Caco-2 (cell line): ENCODE results near the gene CATSPER1. TPM values are rescaled to one million over a fixed set of nuclear protein-coding genes. Genes with fewer than 3 reads are reported as not detected.

Experiments used
- BruUV-seq: library from RNA; stranded (reverse); fragments of 400-500 nt; replicated peaks from 2 replicates; lab custom pipeline; 2021; lab: Mats Ljungman, UMichigan
- CTCF ChIA-PET: fragments of 300-600 bp; sonication (Branson Sonifier 250); formaldehyde crosslinking; loops from one replicate; lab custom pipeline; 2022; ENCODE audit warnings: antibody characterized with exemption; lab: Charles Lee
- POLR2A ChIA-PET: fragments of 300-600 bp; sonication (Branson Sonifier 250); formaldehyde crosslinking; loops from one replicate; lab custom pipeline; 2022; ENCODE audit warnings: antibody characterized with exemption; lab: Charles Lee
- DNase-seq, 2 experiments: peaks; one replicate each; pipeline versions ENCODE4 v3.0.0 to v3.0.0-alpha.2; 2020 to 2022
- H3K27me3 ChIP-seq: replicated peaks from 2 replicates; pipeline ENCODE4 v1.6.0; 2011; ENCODE audit warnings: low read length; ENCODE audit not compliant: control insufficient read depth, insufficient read depth
- H3K36me3 ChIP-seq: 2 replicates; pipeline ENCODE4 v1.5.1; 2011; ENCODE audit warnings: low read length; ENCODE audit not compliant: control insufficient read depth, insufficient read depth
- H3K4me1 ChIP-seq: fragments of 250-450 bp; sonication (Bioruptor Pico); 2 replicates; pipeline ENCODE4 v1.5.1; 2020; ENCODE audit warnings: mild to moderate bottlenecking
- H3K4me3 ChIP-seq: 2 replicates; pipeline ENCODE4 v1.5.1; 2011; ENCODE audit warnings: low read depth, mild to moderate bottlenecking, control low read depth, low read length
- H3K9me3 ChIP-seq: fragments of 250-450 bp; sonication (Bioruptor Pico); 2 replicates; pipeline ENCODE4 v1.5.1; 2020; ENCODE audit warnings: mild to moderate bottlenecking, moderate library complexity
- H3K27ac Mint-ChIP-seq: one replicate; pipeline ENCODE4 v1.8.0; 2022; ENCODE audit warnings: mixed read lengths; ENCODE audit not compliant: unreplicated experiment
- H3K27me3 Mint-ChIP-seq: one replicate; pipeline ENCODE4 v1.8.0; 2022; ENCODE audit warnings: mixed read lengths; ENCODE audit not compliant: insufficient read depth, unreplicated experiment
- H3K36me3 Mint-ChIP-seq: one replicate; pipeline ENCODE4 v1.8.0; 2022; ENCODE audit warnings: mild to moderate bottlenecking, mixed read lengths; ENCODE audit not compliant: insufficient read depth, unreplicated experiment
- H3K4me1 Mint-ChIP-seq: one replicate; pipeline ENCODE4 v1.8.0; 2022; ENCODE audit warnings: low read depth, mixed read lengths; ENCODE audit not compliant: unreplicated experiment
- H3K4me3 Mint-ChIP-seq: one replicate; pipeline ENCODE4 v1.8.0; 2022; ENCODE audit warnings: mild to moderate bottlenecking, moderate library complexity, mixed read lengths; ENCODE audit not compliant: unreplicated experiment
- H3K9me3 Mint-ChIP-seq: one replicate; pipeline ENCODE4 v1.8.0; 2022; ENCODE audit warnings: mixed read lengths; ENCODE audit not compliant: unreplicated experiment
- CTCF ChIP-seq, 2 experiments: fragments of 200-600 bp in 1 of 2; IDR thresholded peaks; 1 replicate in 1 of 2; 2 replicates in 1 of 2; pipeline versions ENCODE4 v1.5.1 to v1.8.0; 2011 to 2022; ENCODE audit warnings: antibody characterized with exemption in 1 of 2, control low read depth in 1 of 2, inconsistent platforms in 1 of 2, low read depth in 1 of 2, low read length in 1 of 2, mild to moderate bottlenecking in 1 of 2, moderate library complexity in 1 of 2; ENCODE audit not compliant: insufficient read depth in 1 of 2, severe bottlenecking in 1 of 2, unreplicated experiment in 1 of 2
- intact Hi-C: fragments of 100-400 bp; cut with micrococcal nuclease; formaldehyde crosslinking; loops from one replicate; pipeline ENCODE4 v1.10.0; 2022; ENCODE audit not compliant: unreplicated experiment
- total RNA-seq: library from RNA; stranded (reverse); gene quantifications from 2 replicates; pipeline ENCODE4 v1.2.3, GENCODE V29; 2022

Gene CATSPER1
- total RNA-seq, 1 experiment from 2014 or later = not detected

DNA sequence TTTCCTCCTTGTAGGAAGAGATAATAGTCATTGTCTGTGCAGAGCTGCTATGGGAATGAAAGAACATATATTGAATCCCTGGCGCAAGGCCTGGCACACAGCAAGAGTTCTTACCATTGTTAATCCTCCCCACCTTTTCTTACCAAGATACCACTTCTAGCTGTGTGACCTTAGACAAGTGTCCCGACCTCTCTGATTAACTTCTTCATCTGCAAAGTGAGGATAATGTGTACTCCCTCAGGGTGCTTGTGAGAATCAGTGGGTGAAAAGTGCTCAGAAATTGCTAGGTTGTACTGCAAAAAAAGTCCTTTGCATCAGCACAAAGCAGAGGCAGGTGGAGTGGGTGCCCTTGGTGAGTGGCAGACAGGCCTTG is 18.2 kb downstream of the CATSPER1 start:
- peaks cover 38% of the 10 kb centered on the region for H3K36me3 Mint-ChIP-seq
- H3K4me3 ChIP-seq = no peak overlapping the region
- H3K27me3 Mint-ChIP-seq = no peaks in the 10 kb centered on the region
- intact Hi-C loops = no loop called here
- TF ChIP-seq CTCF (IDR thresholded peaks at IDR 0.05; ENCODE audit: insufficient read depth in 1 of 2, low read depth in 1 of 2, low read length in 1 of 2, severe bottlenecking in 1 of 2, unreplicated experiment in 1 of 2) = no peak
- H3K9me3 ChIP-seq = no peaks in the 10 kb centered on the region
- CTCF ChIA-PET = interaction anchor here (1.0 kb wide), 1 partner anchor 60 kb away, joined by 3 read pairs; no protein-coding TSS in a partner anchor
- H3K27me3 ChIP-seq = no peaks in the 10 kb centered on the region
- H3K4me3 Mint-ChIP-seq = no peak overlapping the region
- H3K9me3 Mint-ChIP-seq = no peaks in the 10 kb centered on the region
- H3K4me1 Mint-ChIP-seq = peaks cover 7% of the 10 kb centered on the region
- no peak for DNase-seq
- POLR2A ChIA-PET = interaction anchor here (0.9 kb wide), 1 partner anchor 44 kb away, joined by 4 read pairs; the partner anchor contains the start of gene SF3B2
- no TSS peak for BruUV-seq
- no peak overlapping the region for H3K27ac Mint-ChIP-seq
- H3K36me3 ChIP-seq = no peaks in the 10 kb centered on the region
- peaks cover 18% of the 10 kb centered on the region for H3K4me1 ChIP-seq

DNA sequence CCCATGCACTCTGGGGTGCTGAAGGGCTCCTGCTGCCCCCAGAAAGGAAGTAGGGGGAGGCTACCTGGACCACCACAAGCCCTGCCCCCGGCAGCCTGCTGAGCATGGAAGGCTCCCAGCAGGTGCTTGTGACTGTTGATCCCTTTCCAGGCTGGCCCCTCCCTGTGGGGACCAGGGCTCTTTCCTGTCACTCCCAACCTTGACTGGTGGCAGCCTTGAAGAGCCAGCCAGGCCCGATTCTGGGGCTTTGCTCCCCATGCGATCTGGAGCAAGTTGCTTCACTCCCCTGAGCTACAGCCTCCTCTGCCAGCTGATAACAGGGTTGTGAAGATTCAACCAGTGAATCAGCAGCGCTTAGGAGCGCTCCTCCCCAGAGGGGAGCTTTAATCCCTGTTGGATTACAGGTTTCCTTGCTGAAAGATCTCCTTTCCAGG is 19.1 kb downstream of the CATSPER1 start:
- no peak for TF ChIP-seq CTCF (IDR thresholded peaks at IDR 0.05; ENCODE audit: insufficient read depth in 1 of 2, low read depth in 1 of 2, low read length in 1 of 2, severe bottlenecking in 1 of 2, unreplicated experiment in 1 of 2)
- H3K27ac Mint-ChIP-seq = no peak overlapping the region

GRCh38 chr11:66006891-66007176 is 19.4 kb downstream of the CATSPER1 start:
- H3K27me3 ChIP-seq = no peaks in the 10 kb centered on the region
- no peak overlapping the region for H3K4me3 Mint-ChIP-seq
- H3K27ac Mint-ChIP-seq = no peak overlapping the region
- no peak for TF ChIP-seq CTCF (IDR thresholded peaks at IDR 0.05; ENCODE audit: insufficient read depth in 1 of 2, low read depth in 1 of 2, low read length in 1 of 2, severe bottlenecking in 1 of 2, unreplicated experiment in 1 of 2)
- DNase-seq = no peak
- H3K4me3 ChIP-seq = no peak overlapping the region
- no peaks in the 10 kb centered on the region for H3K9me3 ChIP-seq
- CTCF ChIA-PET = no interaction called here
- no peaks in the 10 kb centered on the region for H3K27me3 Mint-ChIP-seq
- POLR2A ChIA-PET = no interaction called here
- H3K9me3 Mint-ChIP-seq = no peaks in the 10 kb centered on the region
- no TSS peak for BruUV-seq
- H3K36me3 Mint-ChIP-seq = peaks cover 50% of the 10 kb centered on the region
- peaks cover 9% of the 10 kb centered on the region for H3K4me1 ChIP-seq
- intact Hi-C loops = no loop called here
- peaks cover 7% of the 10 kb centered on the region for H3K4me1 Mint-ChIP-seq
- H3K36me3 ChIP-seq = no peaks in the 10 kb centered on the region

More for the DNA sequence above, 19.1 kb downstream of the CATSPER1 start:
- Histone ChIP-seq H3K4me1 (peaks cover 13% of the 10 kb centered on the region), H3K4me3 (no peak overlapping the region), H3K36me3 (no peaks in the 10 kb centered on the region), H3K9me3 (no peaks in the 10 kb centered on the region), H3K27me3 (no peaks in the 10 kb centered on the region)
- Mint-ChIP-seq H3K4me1 (peaks cover 7% of the 10 kb centered on the region), H3K36me3 (peaks cover 46% of the 10 kb centered on the region), H3K27me3 (no peaks in the 10 kb centered on the region), H3K4me3 (no peak overlapping the region), H3K9me3 (no peaks in the 10 kb centered on the region)
- BruUV-seq = no TSS peak
- POLR2A ChIA-PET = no interaction called here
- intact Hi-C loops = no loop called here
- no peak for DNase-seq
- CTCF ChIA-PET = interaction anchor here (0.6 kb wide), 1 partner anchor 14 kb away, joined by 12 read pairs; no protein-coding TSS in a partner anchor
